Breast epithelium (tissue), 3 donors: Measurements from ENCODE around the gene TTC28.
"Not testable (repeated sequence)": the region's sequence is repeated elsewhere in the genome, so short reads cannot be mapped to it uniquely, and the experiment has no call there.

Experiments used
- POLR2A ChIP-seq: fragments of 450-650 bp; IDR thresholded peaks from one replicate; pipeline ENCODE4 v1.6.1; 2016; ENCODE audit warnings: antibody characterized with exemption, mild to moderate bottlenecking, moderate library complexity
- POLR2AphosphoS5 ChIP-seq, 3 donors: sonication (generic); formaldehyde crosslinking; IDR thresholded peaks; one replicate each; pipeline ENCODE4 v1.6.1; 2017; ENCODE audit warnings: antibody characterized with exemption in 3 of 3
- TF ChIP-seq, protein P1 (sequence below), 3 donors: fragments of 450-650 bp; IDR thresholded peaks; one replicate each; pipeline ENCODE4 v1.5.1; 2016 to 2017; ENCODE audit warnings: antibody characterized with exemption in 3 of 3, mild to moderate bottlenecking in 3 of 3, moderate library complexity in 3 of 3

GRCh38 chr22:28060594-28060993 lies 619.0 kb downstream of the TTC28 start:
- TF ChIP-seq POLR2A; POLR2AphosphoS5 (IDR thresholded peaks at IDR 0.05): not testable (repeated sequence)
- TF ChIP-seq, protein P1, sequence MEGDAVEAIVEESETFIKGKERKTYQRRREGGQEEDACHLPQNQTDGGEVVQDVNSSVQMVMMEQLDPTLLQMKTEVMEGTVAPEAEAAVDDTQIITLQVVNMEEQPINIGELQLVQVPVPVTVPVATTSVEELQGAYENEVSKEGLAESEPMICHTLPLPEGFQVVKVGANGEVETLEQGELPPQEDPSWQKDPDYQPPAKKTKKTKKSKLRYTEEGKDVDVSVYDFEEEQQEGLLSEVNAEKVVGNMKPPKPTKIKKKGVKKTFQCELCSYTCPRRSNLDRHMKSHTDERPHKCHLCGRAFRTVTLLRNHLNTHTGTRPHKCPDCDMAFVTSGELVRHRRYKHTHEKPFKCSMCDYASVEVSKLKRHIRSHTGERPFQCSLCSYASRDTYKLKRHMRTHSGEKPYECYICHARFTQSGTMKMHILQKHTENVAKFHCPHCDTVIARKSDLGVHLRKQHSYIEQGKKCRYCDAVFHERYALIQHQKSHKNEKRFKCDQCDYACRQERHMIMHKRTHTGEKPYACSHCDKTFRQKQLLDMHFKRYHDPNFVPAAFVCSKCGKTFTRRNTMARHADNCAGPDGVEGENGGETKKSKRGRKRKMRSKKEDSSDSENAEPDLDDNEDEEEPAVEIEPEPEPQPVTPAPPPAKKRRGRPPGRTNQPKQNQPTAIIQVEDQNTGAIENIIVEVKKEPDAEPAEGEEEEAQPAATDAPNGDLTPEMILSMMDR (IDR thresholded peaks at IDR 0.05), result not testable (repeated sequence)
